Measurements from ENCODE around the gene PTPRM.

- no peak for TF ChIP-seq CTCF (optimal IDR thresholded peaks at IDR 0.05 in 1 of 3, IDR thresholded peaks at IDR 0.05 in 1 of 3, conservative IDR thresholded peaks at IDR 0.05 in 1 of 3; ENCODE audit: extremely low read depth in 1 of 3, insufficient read depth in 2 of 3, low read length in 3 of 3)
- no peak for TF ChIP-seq EZH2 (IDR thresholded peaks at IDR 0.05; ENCODE audit: low read length)
These were observed 220.2 kb downstream of the PTPRM start for GRCh38 chr18:7787339-7787738.
